ENCODE data around the gene CLMN.

CLMN gene

GRCh38 chr14:95318399-95319311 is 1.1 kb downstream of the CLMN start:
- Mint-ChIP-seq H3K27ac (no peak overlapping the region), H3K36me3 (ENCODE audit: low read depth) (no peaks in the 10 kb centered on the region), H3K9me3 (no peaks in the 10 kb centered on the region), H3K27me3 (peaks cover 64% of the 10 kb centered on the region), H3K4me3 (peak overlapping the region; percentile 68), H3K4me1 (ENCODE audit: low read depth) (peaks cover 21% of the 10 kb centered on the region)
- peak; percentile 42 for DNase-seq

GRCh38 chr14:95317817-95318343 is 1.8 kb downstream of the CLMN start:
- peaks cover 62% of the 10 kb centered on the region for H3K27me3 Mint-ChIP-seq
- no peak overlapping the region for H3K4me3 Mint-ChIP-seq
- H3K27ac Mint-ChIP-seq, result no peak overlapping the region
- DNase-seq, result no peak
- no peaks in the 10 kb centered on the region for H3K9me3 Mint-ChIP-seq
- peaks cover 21% of the 10 kb centered on the region for H3K4me1 Mint-ChIP-seq (ENCODE audit: low read depth)
- no peaks in the 10 kb centered on the region for H3K36me3 Mint-ChIP-seq (ENCODE audit: low read depth)

GRCh38 chr14:95316821-95317220 is 2.9 kb downstream of the CLMN start:
- Mint-ChIP-seq H3K36me3 (ENCODE audit: low read depth) (no peaks in the 10 kb centered on the region), H3K27me3 (peaks cover 61% of the 10 kb centered on the region), H3K9me3 (no peaks in the 10 kb centered on the region), H3K4me1 (ENCODE audit: low read depth) (peaks cover 21% of the 10 kb centered on the region), H3K27ac (no peak overlapping the region), H3K4me3 (no peak overlapping the region)
- DNase-seq, result no peak

GRCh38 chr14:95315579-95315978 is 4.1 kb downstream of the CLMN start:
- no peaks in the 10 kb centered on the region for H3K9me3 Mint-ChIP-seq
- peaks cover 21% of the 10 kb centered on the region for H3K4me1 Mint-ChIP-seq (ENCODE audit: low read depth)
- DNase-seq, result no peak
- H3K27me3 Mint-ChIP-seq, result peaks cover 55% of the 10 kb centered on the region
- no peak overlapping the region for H3K4me3 Mint-ChIP-seq
- H3K27ac Mint-ChIP-seq, result no peak overlapping the region
- H3K36me3 Mint-ChIP-seq (ENCODE audit: low read depth), result no peaks in the 10 kb centered on the region

- Mint-ChIP-seq H3K36me3 (ENCODE audit: low read depth) (no peaks in the 10 kb centered on the region), H3K4me3 (no peak overlapping the region), H3K4me1 (ENCODE audit: low read depth) (peaks cover 21% of the 10 kb centered on the region), H3K27me3 (peaks cover 57% of the 10 kb centered on the region), H3K9me3 (no peaks in the 10 kb centered on the region), H3K27ac (no peak overlapping the region)
- DNase-seq, result no peak
These were observed 4.6 kb downstream of the CLMN start for GRCh38 chr14:95315156-95315555.

GRCh38 chr14:95314609-95315008 is 5.1 kb downstream of the CLMN start:
- Mint-ChIP-seq H3K27me3 (peaks cover 57% of the 10 kb centered on the region), H3K4me1 (ENCODE audit: low read depth) (peaks cover 21% of the 10 kb centered on the region), H3K4me3 (no peak overlapping the region), H3K9me3 (no peaks in the 10 kb centered on the region), H3K27ac (peak overlapping the region; percentile 53), H3K36me3 (ENCODE audit: low read depth) (no peaks in the 10 kb centered on the region)
- DNase-seq, result peak; percentile 46

- no peaks in the 10 kb centered on the region for H3K9me3 Mint-ChIP-seq
- no peaks in the 10 kb centered on the region for H3K36me3 Mint-ChIP-seq (ENCODE audit: low read depth)
- no peak overlapping the region for H3K27ac Mint-ChIP-seq
- DNase-seq, result no peak
- H3K4me1 Mint-ChIP-seq (ENCODE audit: low read depth), result peaks cover 15% of the 10 kb centered on the region
- H3K27me3 Mint-ChIP-seq, result peaks cover 50% of the 10 kb centered on the region
- no peak overlapping the region for H3K4me3 Mint-ChIP-seq
These were observed 6.0 kb downstream of the CLMN start for GRCh38 chr14:95313707-95314106.

GRCh38 chr14:95313190-95313589 is 6.5 kb downstream of the CLMN start:
- H3K36me3 Mint-ChIP-seq (ENCODE audit: low read depth), result no peaks in the 10 kb centered on the region
- peaks cover 48% of the 10 kb centered on the region for H3K27me3 Mint-ChIP-seq
- DNase-seq, result no peak
- no peaks in the 10 kb centered on the region for H3K9me3 Mint-ChIP-seq
- no peak overlapping the region for H3K4me3 Mint-ChIP-seq
- H3K27ac Mint-ChIP-seq, result no peak overlapping the region
- peaks cover 12% of the 10 kb centered on the region for H3K4me1 Mint-ChIP-seq (ENCODE audit: low read depth)

- no peak for DNase-seq
- Mint-ChIP-seq H3K27ac (no peak overlapping the region), H3K9me3 (no peaks in the 10 kb centered on the region), H3K4me3 (no peak overlapping the region), H3K4me1 (ENCODE audit: low read depth) (peaks cover 12% of the 10 kb centered on the region), H3K27me3 (peaks cover 46% of the 10 kb centered on the region), H3K36me3 (ENCODE audit: low read depth) (no peaks in the 10 kb centered on the region)
These were observed 7.4 kb downstream of the CLMN start for GRCh38 chr14:95312311-95312710.

GRCh38 chr14:95311752-95312151 is 8.0 kb downstream of the CLMN start:
- peaks cover 12% of the 10 kb centered on the region for H3K4me1 Mint-ChIP-seq (ENCODE audit: low read depth)
- no peaks in the 10 kb centered on the region for H3K36me3 Mint-ChIP-seq (ENCODE audit: low read depth)
- H3K27ac Mint-ChIP-seq, result no peak overlapping the region
- no peaks in the 10 kb centered on the region for H3K9me3 Mint-ChIP-seq
- H3K4me3 Mint-ChIP-seq, result no peak overlapping the region
- no peak for DNase-seq
- H3K27me3 Mint-ChIP-seq, result peaks cover 44% of the 10 kb centered on the region

GRCh38 chr14:95310635-95311380 is 8.9 kb downstream of the CLMN start:
- DNase-seq, result no peak
- Mint-ChIP-seq H3K36me3 (ENCODE audit: low read depth) (no peaks in the 10 kb centered on the region), H3K4me1 (ENCODE audit: low read depth) (peaks cover 12% of the 10 kb centered on the region), H3K27ac (no peak overlapping the region), H3K9me3 (no peaks in the 10 kb centered on the region), H3K27me3 (peaks cover 37% of the 10 kb centered on the region), H3K4me3 (no peak overlapping the region)

- Mint-ChIP-seq H3K27me3 (peaks cover 29% of the 10 kb centered on the region), H3K36me3 (ENCODE audit: low read depth) (no peaks in the 10 kb centered on the region), H3K4me1 (ENCODE audit: low read depth) (peaks cover 6% of the 10 kb centered on the region), H3K27ac (no peak overlapping the region), H3K9me3 (no peaks in the 10 kb centered on the region), H3K4me3 (no peak overlapping the region)
- DNase-seq, result no peak
These were observed 10.3 kb downstream of the CLMN start for GRCh38 chr14:95309261-95310051.

GRCh38 chr14:95308073-95308472 is 11.6 kb downstream of the CLMN start:
- Mint-ChIP-seq H3K27ac (no peak overlapping the region), H3K36me3 (ENCODE audit: low read depth) (no peaks in the 10 kb centered on the region), H3K9me3 (no peaks in the 10 kb centered on the region), H3K4me3 (no peak overlapping the region), H3K4me1 (ENCODE audit: low read depth) (no peaks in the 10 kb centered on the region), H3K27me3 (peaks cover 29% of the 10 kb centered on the region)
- DNase-seq, result no peak

- Mint-ChIP-seq H3K27me3 (peaks cover 31% of the 10 kb centered on the region), H3K27ac (no peak overlapping the region), H3K9me3 (no peaks in the 10 kb centered on the region)
These were observed 12.2 kb downstream of the CLMN start for GRCh38 chr14:95307402-95308041.

More at GRCh38 chr14:95307402-95308041, 12.2 kb downstream of the CLMN start:
- H3K36me3 Mint-ChIP-seq (ENCODE audit: low read depth), result no peaks in the 10 kb centered on the region
- H3K4me1 Mint-ChIP-seq (ENCODE audit: low read depth), result no peaks in the 10 kb centered on the region
- DNase-seq, result no peak
- no peak overlapping the region for H3K4me3 Mint-ChIP-seq

Measured in activated T-cell treated with anti-CD3 and anti-CD28 coated beads, Interleukin-2, amount 50 U/mL, for 24 hours (primary cell).